OCI-LY7 (cell line): ENCODE data around the gene THOP1. TPM values are rescaled to one million over a fixed set of nuclear protein-coding genes. Genes with fewer than 3 reads are reported as not detected.

Source experiments
- BruUV-seq: library from RNA; stranded (reverse); fragments of 400-500 nt; replicated peaks from 2 replicates; lab custom pipeline; 2021; lab: Mats Ljungman, UMichigan
- CTCF ChIA-PET: fragments of 300-600 bp; sonication (Branson Sonifier 250); formaldehyde crosslinking; loops from one replicate; lab custom pipeline; 2022; ENCODE audit warnings: antibody characterized with exemption; ENCODE audit not compliant: unreplicated experiment; lab: Charles Lee
- POLR2A ChIA-PET: fragments of 300-600 bp; sonication (Branson Sonifier 250); formaldehyde crosslinking; loops from one replicate; lab custom pipeline; 2022; ENCODE audit warnings: antibody characterized with exemption; lab: Charles Lee
- DNase-seq: peaks from one replicate; pipeline ENCODE4 v3.0.0-alpha.2; 2015; ENCODE audit warnings: low spot score
- H2AFZ ChIP-seq: fragments of 200-600 bp; sonication (generic), shearing (Covaris generic); 2 replicates; pipeline ENCODE4 v1.6.1; 2014; ENCODE audit warnings: mild to moderate bottlenecking, antibody characterized with exemption, low read length, moderate library complexity
- H3K27ac ChIP-seq: fragments of 200-600 bp; sonication (generic); 2 replicates; pipeline ENCODE4 v1.5.1; 2014; ENCODE audit warnings: mixed run types, low read depth, mild to moderate bottlenecking, moderate library complexity, low read length, inconsistent platforms; ENCODE audit not compliant: poor library complexity, severe bottlenecking
- H3K36me3 ChIP-seq: fragments of 200-600 bp; sonication (generic); 2 replicates; pipeline ENCODE4 v1.6.1; 2014; ENCODE audit warnings: mild to moderate bottlenecking, antibody characterized with exemption, low read length, moderate library complexity, mixed read lengths; ENCODE audit not compliant: insufficient read depth
- H3K4me1 ChIP-seq: fragments of 200-600 bp; sonication (generic); 2 replicates; pipeline ENCODE4 v1.5.1; 2014; ENCODE audit warnings: mild to moderate bottlenecking, low read length; ENCODE audit not compliant: insufficient read depth, poor library complexity, severe bottlenecking
- H3K4me2 ChIP-seq: fragments of 200-600 bp; sonication (generic); 2 replicates; pipeline ENCODE4 v1.6.1; 2014; ENCODE audit warnings: mild to moderate bottlenecking, low read length
- H3K4me3 ChIP-seq: fragments of 200-600 bp; sonication (generic); 2 replicates; pipeline ENCODE4 v1.5.1; 2014; ENCODE audit warnings: mild to moderate bottlenecking, low read depth, low read length; ENCODE audit not compliant: poor library complexity, severe bottlenecking
- H3K79me2 ChIP-seq: fragments of 200-600 bp; sonication (generic); 2 replicates; pipeline ENCODE4 v1.6.1; 2016; ENCODE audit warnings: low read depth, mild to moderate bottlenecking, low read length, moderate library complexity, mixed read lengths; ENCODE audit not compliant: insufficient read depth
- H3K9me2 ChIP-seq: fragments of 200-600 bp; sonication (generic); 2 replicates; pipeline ENCODE4 v1.6.1; 2016; ENCODE audit warnings: mild to moderate bottlenecking, low read length, mixed read lengths; ENCODE audit not compliant: insufficient read depth
- H3K9me3 ChIP-seq: fragments of 200-600 bp; sonication (generic); 2 replicates; pipeline ENCODE4 v1.6.1; 2014; ENCODE audit warnings: mild to moderate bottlenecking, mixed run types, low read length, mixed read lengths
- H4K20me1 ChIP-seq: fragments of 200-600 bp; sonication (generic); 2 replicates; pipeline ENCODE4 v1.6.1; 2014; ENCODE audit warnings: mild to moderate bottlenecking, antibody characterized with exemption, low read length, moderate library complexity, mixed read lengths; ENCODE audit not compliant: insufficient read depth
- EZH2phosphoT487 ChIP-seq: fragments of 200-600 bp; sonication (generic); IDR thresholded peaks from 2 replicates; pipeline ENCODE4 v1.6.1; 2018; ENCODE audit warnings: low read depth, borderline replicate concordance, mild to moderate bottlenecking, mixed run types, antibody characterized with exemption, low read length, moderate library complexity, mixed read lengths
- intact Hi-C: fragments of 100-400 bp; cut with micrococcal nuclease; formaldehyde crosslinking; loops from one replicate; pipeline ENCODE4 v1.10.0; 2022; ENCODE audit not compliant: unreplicated experiment
- total RNA-seq, 2 experiments: library from RNA; depleted of rRNA in 1 of 2; stranded (reverse); fragments of >200 nt in 1 of 2; shearing (Covaris generic) in 1 of 2; gene quantifications; 2 replicates each; pipeline ENCODE4 v1.2.3, GENCODE V29; 2014 to 2022
- TF ChIP-seq, protein P1 (sequence below): fragments of 200-600 bp; sonication (generic); conservative IDR thresholded peaks from 2 replicates; pipeline ENCODE4 v1.5.1; 2014; ENCODE audit warnings: mild to moderate bottlenecking, antibody characterized with exemption, low read length, moderate library complexity, mixed read lengths

The THOP1 gene
- total RNA-seq, 2 experiments from 2014 or later: 170 to 191 TPM

DNA sequence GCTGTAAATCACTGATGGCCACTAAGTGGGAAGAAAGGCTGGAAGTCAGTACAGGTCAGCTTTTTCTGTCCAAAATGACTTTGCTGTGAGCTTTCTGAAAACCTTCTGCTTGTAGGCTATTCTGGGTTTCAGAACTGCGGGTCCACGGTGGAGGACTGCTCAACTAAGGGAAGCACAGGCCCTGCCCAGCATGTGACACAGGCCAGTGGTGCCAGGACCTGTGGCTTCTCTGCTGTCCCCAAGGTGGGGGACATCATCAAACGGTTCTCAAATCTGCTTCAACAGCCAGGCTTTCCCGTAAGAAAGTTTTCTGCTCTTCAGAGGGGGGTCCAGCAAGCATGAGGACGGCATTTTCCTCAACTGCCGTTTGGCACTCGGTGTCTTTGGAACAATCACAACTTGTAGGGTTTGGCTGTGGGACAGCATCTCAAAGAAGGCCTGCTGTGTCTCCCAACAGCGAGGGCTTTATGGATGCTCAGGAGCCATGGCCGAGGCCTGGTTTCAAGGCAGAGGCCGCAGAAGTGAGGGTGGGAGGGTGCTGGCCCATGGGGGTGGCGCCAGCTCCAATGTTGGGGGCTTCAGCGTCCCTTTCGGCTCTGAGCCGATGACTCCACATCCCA lies 6.1 kb upstream of the THOP1 start:
- Histone ChIP-seq H3K9me3 (no peaks in the 10 kb centered on the region), H3K27ac (no peak overlapping the region), H3K4me1 (peaks cover 46% of the 10 kb centered on the region), H3K4me3 (no peak overlapping the region), H3K79me2 (peaks cover 94% of the 10 kb centered on the region), H3K4me2 (no peak overlapping the region), H4K20me1 (peaks cover 30% of the 10 kb centered on the region), H2AFZ (no peak overlapping the region), H3K36me3 (peaks cover 61% of the 10 kb centered on the region), H3K9me2 (no peaks in the 10 kb centered on the region)
- TF ChIP-seq EZH2phosphoT487: no peak
- TF ChIP-seq, protein P1, sequence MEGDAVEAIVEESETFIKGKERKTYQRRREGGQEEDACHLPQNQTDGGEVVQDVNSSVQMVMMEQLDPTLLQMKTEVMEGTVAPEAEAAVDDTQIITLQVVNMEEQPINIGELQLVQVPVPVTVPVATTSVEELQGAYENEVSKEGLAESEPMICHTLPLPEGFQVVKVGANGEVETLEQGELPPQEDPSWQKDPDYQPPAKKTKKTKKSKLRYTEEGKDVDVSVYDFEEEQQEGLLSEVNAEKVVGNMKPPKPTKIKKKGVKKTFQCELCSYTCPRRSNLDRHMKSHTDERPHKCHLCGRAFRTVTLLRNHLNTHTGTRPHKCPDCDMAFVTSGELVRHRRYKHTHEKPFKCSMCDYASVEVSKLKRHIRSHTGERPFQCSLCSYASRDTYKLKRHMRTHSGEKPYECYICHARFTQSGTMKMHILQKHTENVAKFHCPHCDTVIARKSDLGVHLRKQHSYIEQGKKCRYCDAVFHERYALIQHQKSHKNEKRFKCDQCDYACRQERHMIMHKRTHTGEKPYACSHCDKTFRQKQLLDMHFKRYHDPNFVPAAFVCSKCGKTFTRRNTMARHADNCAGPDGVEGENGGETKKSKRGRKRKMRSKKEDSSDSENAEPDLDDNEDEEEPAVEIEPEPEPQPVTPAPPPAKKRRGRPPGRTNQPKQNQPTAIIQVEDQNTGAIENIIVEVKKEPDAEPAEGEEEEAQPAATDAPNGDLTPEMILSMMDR: no peak
- ChIA-PET CTCF (no interaction called here), POLR2A (interaction anchor here (0.5 kb wide), 1 partner anchor 41 kb away, joined by 3 read pairs; no protein-coding TSS in a partner anchor)
- no TSS peak for BruUV-seq
- DNase-seq: no peak
- intact Hi-C loops: no loop called here

GRCh38 chr19:2780284-2780683 lies 5.0 kb upstream of the THOP1 start:
- intact Hi-C loops: no loop called here
- Histone ChIP-seq H3K4me1 (peaks cover 44% of the 10 kb centered on the region), H3K4me3 (no peak overlapping the region), H3K36me3 (peaks cover 56% of the 10 kb centered on the region), H3K27ac (no peak overlapping the region), H3K4me2 (peak overlapping the region; percentile 14; the same call in 1 of the 2 replicates), H2AFZ (no peak overlapping the region), H4K20me1 (peaks cover 19% of the 10 kb centered on the region), H3K9me3 (no peaks in the 10 kb centered on the region), H3K79me2 (peaks cover 83% of the 10 kb centered on the region), H3K9me2 (no peaks in the 10 kb centered on the region)
- ChIA-PET POLR2A (no interaction called here), CTCF (no interaction called here)
- no TSS peak for BruUV-seq
- no peak for DNase-seq
- TF ChIP-seq, protein P1: no peak
- no peak for TF ChIP-seq EZH2phosphoT487

DNA sequence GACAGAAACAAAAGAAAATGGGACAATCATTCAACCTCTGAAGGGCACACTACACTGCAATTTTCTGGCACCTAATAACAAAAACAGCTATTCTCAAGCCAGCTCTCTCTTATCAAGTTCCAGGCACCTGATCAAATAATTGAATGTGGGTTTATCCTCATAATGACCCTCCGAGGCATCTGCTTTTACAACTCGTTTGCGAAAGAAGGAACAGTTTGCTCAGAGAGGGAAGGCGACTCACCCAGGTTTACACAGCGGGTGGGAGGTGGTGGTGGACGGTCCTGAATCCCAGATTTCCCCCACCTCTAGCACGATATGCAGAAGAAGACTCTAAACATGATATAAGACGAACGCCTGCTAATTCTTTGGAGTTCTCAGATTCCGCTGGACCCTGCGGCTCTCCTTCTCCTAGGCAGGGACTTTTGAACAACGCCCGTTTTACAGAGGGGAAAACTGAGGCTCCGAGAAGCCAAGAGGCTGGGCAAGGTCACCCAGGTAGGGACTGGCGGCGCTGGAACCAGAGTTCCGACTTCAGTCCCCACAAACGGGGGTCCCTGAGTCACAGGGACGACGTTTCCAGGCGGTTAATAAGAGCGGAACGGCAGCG lies 2.9 kb upstream of the THOP1 start:
- peak overlapping the region; percentile 78 for H3K4me2 ChIP-seq
- ChIA-PET POLR2A (no interaction called here), CTCF (interaction anchor here (1.0 kb wide), 1 partner anchor 142 kb away, joined by 4 read pairs; no protein-coding TSS in a partner anchor)
- no peak for TF ChIP-seq EZH2phosphoT487
- TF ChIP-seq, protein P1: no peak
- intact Hi-C loops: loop anchor here (2.0 kb wide), 1 partner anchor 58 kb away; the partner anchor contains the start of gene ZNF555
- H3K27ac ChIP-seq: peak overlapping the region; percentile 58
- H3K4me3 ChIP-seq: peak overlapping the region; percentile 97
- BruUV-seq: TSS peak; percentile 67
- DNase-seq: no peak
- peaks cover 46% of the 10 kb centered on the region for H3K36me3 ChIP-seq
- H3K9me2 ChIP-seq: no peaks in the 10 kb centered on the region
- H3K9me3 ChIP-seq: no peaks in the 10 kb centered on the region
- H3K79me2 ChIP-seq: peaks cover 82% of the 10 kb centered on the region
- H4K20me1 ChIP-seq: peaks cover 18% of the 10 kb centered on the region
- peaks cover 52% of the 10 kb centered on the region for H3K4me1 ChIP-seq
- H2AFZ ChIP-seq: peak overlapping the region; percentile 45; the same call in 1 of the 2 replicates
